K562 (cell line): ENCODE measurements around the gene DEGS2. TPM values are rescaled to one million over a fixed set of nuclear protein-coding genes. Genes with fewer than 3 reads are reported as not detected.

Experiments used
- ATAC-seq: fragments of 200-7000 bp; cut with Tn5 transposase; 3 replicates; pipeline ENCODE4 v1.9.1; 2020; ENCODE audit warnings: moderate library complexity
- BruUV-seq: library from RNA; stranded (reverse); fragments of 400-500 nt; replicated peaks from 2 replicates; lab custom pipeline; 2021; lab: Mats Ljungman, UMichigan
- CTCF ChIA-PET: fragments of 300-600 bp; formaldehyde crosslinking; extraction: SDS; loops from one replicate; lab custom pipeline; 2021; ENCODE audit warnings: low intra/inter-chr PET ratio; lab: Yijun Ruan, JAX
- POLR2A ChIA-PET: fragments of 300-600, 350-650 bp; sonication (Branson Sonifier 250); formaldehyde crosslinking; extraction: SDS; loops from one replicate; lab custom pipeline; 2021; ENCODE audit warnings: antibody characterized with exemption, inconsistent platforms; lab: Yijun Ruan, JAX
- DNase-seq, 4 experiments: peaks; one replicate each; pipeline versions ENCODE4 v3.0.0 to v3.0.0-alpha.2; 2011 to 2018; ENCODE audit warnings: low spot score in 3 of 4, mixed read lengths in 3 of 4; ENCODE audit errors: extremely low read depth in 1 of 4
- FAIRE-seq: peaks from 2 replicates; lab custom pipeline; 2011; peaks lifted over from hg19 to GRCh38; lab: Jason Lieb, UNC
- H2AFZ ChIP-seq: 2 replicates; pipeline ENCODE4 v1.6.0; 2011; ENCODE audit warnings: low read depth, low read length, control low read depth, inconsistent platforms
- H3K27ac ChIP-seq: fragments of 200-600 bp; 3 replicates; pipeline ENCODE4 v1.8.0; 2011; ENCODE audit warnings: low read depth, mild to moderate bottlenecking, control low read depth, inconsistent platforms, low read length, moderate library complexity, mixed read lengths; ENCODE audit errors: extremely low read depth
- H3K27me3 ChIP-seq, 2 experiments: fragments of 300-600 bp in 1 of 2; 2 replicates in 1 of 2; 3 replicates in 1 of 2; pipeline versions ENCODE4 v1.6.0 to v1.8.0; 2011; ENCODE audit warnings: inconsistent platforms in 2 of 2, low read length in 2 of 2, mild to moderate bottlenecking in 1 of 2, mixed read lengths in 1 of 2, moderate library complexity in 1 of 2; ENCODE audit not compliant: control insufficient read depth in 2 of 2, insufficient read depth in 2 of 2
- H3K36me3 ChIP-seq: fragments of 300-600 bp; 3 replicates; pipeline ENCODE4 v1.8.0; 2011; ENCODE audit warnings: mild to moderate bottlenecking, low read length, inconsistent platforms; ENCODE audit not compliant: control insufficient read depth, insufficient read depth
- H3K4me1 ChIP-seq, 2 experiments: fragments of 200-600 bp in 1 of 2; replicated peaks in 1 of 2; 2 replicates in 1 of 2; 3 replicates in 1 of 2; pipeline versions ENCODE4 v1.5.1 to v1.8.0; 2011; ENCODE audit warnings: inconsistent platforms in 2 of 2, low read length in 2 of 2, mild to moderate bottlenecking in 1 of 2, mixed read lengths in 1 of 2, moderate library complexity in 1 of 2; ENCODE audit not compliant: control insufficient read depth in 2 of 2, insufficient read depth in 2 of 2
- H3K4me2 ChIP-seq: 2 replicates; pipeline ENCODE4 v1.6.1; 2011; ENCODE audit warnings: low read length, control low read depth, inconsistent platforms, mixed read lengths; ENCODE audit not compliant: insufficient read depth
- H3K4me3 ChIP-seq: fragments of 200-600 bp; sonication (generic), shearing (Covaris generic); 2 replicates; pipeline ENCODE4 v1.5.1; 2016; ENCODE audit warnings: control low read depth, inconsistent platforms
- H3K79me2 ChIP-seq: fragments of 200-600 bp; 3 replicates; pipeline ENCODE4 v1.8.0; 2011; ENCODE audit warnings: low read length, inconsistent platforms; ENCODE audit not compliant: control insufficient read depth, insufficient read depth
- H3K9ac ChIP-seq, 2 experiments: 2 replicates each; pipeline versions ENCODE4 v1.6.0 to v1.6.1; 2011; ENCODE audit warnings: low read depth in 2 of 2, low read length in 2 of 2, control low read depth in 1 of 2, inconsistent platforms in 1 of 2, mild to moderate bottlenecking in 1 of 2, mixed read lengths in 1 of 2; ENCODE audit not compliant: insufficient read depth in 1 of 2
- H3K9me1 ChIP-seq: one replicate; pipeline ENCODE4 v1.6.0; 2011; ENCODE audit warnings: inconsistent platforms, mild to moderate bottlenecking, low read length, moderate library complexity; ENCODE audit not compliant: control insufficient read depth, insufficient read depth
- H3K9me3 ChIP-seq: replicated peaks from 2 replicates; pipeline ENCODE4 v1.5.1; 2011; ENCODE audit warnings: low read depth, low read length, inconsistent platforms; ENCODE audit not compliant: control insufficient read depth, insufficient read depth
- H4K20me1 ChIP-seq: replicated peaks from 2 replicates; pipeline ENCODE4 v1.6.1; 2011; ENCODE audit warnings: low read length, inconsistent platforms, mixed read lengths; ENCODE audit not compliant: control insufficient read depth, insufficient read depth
- EGR1 ChIP-seq: fragments of 450-650 bp; conservative IDR thresholded peaks from 2 replicates; pipeline ENCODE4 v1.6.1; 2017; ENCODE audit warnings: mild to moderate bottlenecking
- EP400 ChIP-seq: fragments of 450-650 bp; IDR thresholded peaks from 2 replicates; pipeline ENCODE4 v1.6.1; 2017; ENCODE audit warnings: antibody characterized with exemption, mild to moderate bottlenecking, moderate library complexity
- NKRF ChIP-seq: fragments of 450-650 bp; IDR thresholded peaks from 2 replicates; pipeline ENCODE4 v1.6.1; 2016; ENCODE audit warnings: borderline replicate concordance
- NR2C1 ChIP-seq, 2 experiments: fragments of 450-650 bp; IDR thresholded peaks; 2 replicates each; pipeline ENCODE4 v1.6.1; 2017; ENCODE audit warnings: mild to moderate bottlenecking in 2 of 2, antibody characterized with exemption in 1 of 2, inconsistent platforms in 1 of 2, missing compliant biosample characterization in 1 of 2, missing genetic modification characterization in 1 of 2
- SMARCA5 ChIP-seq: fragments of 450-650 bp; IDR thresholded peaks from 2 replicates; pipeline ENCODE4 v1.6.1; 2016
- ZEB2 ChIP-seq: fragments of 450-650 bp; IDR thresholded peaks from 2 replicates; pipeline ENCODE4 v1.6.1; 2016
- ZNF12 ChIP-seq: sonication (generic); formaldehyde crosslinking; IDR thresholded peaks from 2 replicates; pipeline ENCODE4 v1.4.0; 2020; ENCODE audit warnings: mild to moderate bottlenecking, missing genetic modification reagents
- ZNF282 ChIP-seq: sonication (generic); formaldehyde crosslinking; IDR thresholded peaks from 2 replicates; pipeline ENCODE4 v1.8.1; 2023; ENCODE audit warnings: missing genetic modification reagents
- WGBS: fragments of 100-300 bp; shearing (Covaris generic); methylation state at CpG from one replicate; pipeline ENCODE4 v1.1.6; 2016; ENCODE audit warnings: low coverage, mixed read lengths; ENCODE audit not compliant: insufficient coverage; ENCODE audit errors: missing lambda C conversion rate; 5-methylcytosine and 5-hydroxymethylcytosine counted together
- in situ Hi-C: fragments of 300-500 bp; cut with MboI; formaldehyde crosslinking; loops from 4 replicates; pipeline ENCODE4 v1.15.0; 2018; ENCODE audit warnings: inconsistent platforms, mixed read lengths
- intact Hi-C: fragments of 100-400 bp; cut with micrococcal nuclease; formaldehyde crosslinking; loops from 2 replicates; pipeline ENCODE4 v1.14.2; 2022
- polyA plus RNA-seq, 8 experiments: library from polyadenylated mRNA; depleted of rRNA in 4 of 8; stranded (reverse) in 5 of 8; unstranded in 3 of 8; fragments of >200 nt; fragmentation: Nextera tagmentation in 2 of 8; fragmentation: Illumina TruSeq in 1 of 8; extraction: Ambion mirVana in 2 of 8; extraction: Trizol in 1 of 8; gene quantifications; 2 replicates each; pipeline versions ENCODE4 v1.2.1 to v1.2.3, GENCODE V29; 2011 to 2014; ENCODE audit warnings: inconsistent platforms in 1 of 8, missing spikeins in 1 of 8
- total RNA-seq, 7 experiments: library from RNA; depleted of rRNA in 6 of 7; stranded (reverse); fragments of >200 nt in 6 of 7; fragmentation: Illumina TruSeq in 2 of 7; extraction: Trizol in 2 of 7; gene quantifications; 2 replicates each; pipeline versions ENCODE4 v1.2.1 to v1.2.3, GENCODE V29; 2011 to 2021; ENCODE audit warnings: low replicate concordance in 1 of 7
- TF ChIP-seq, protein P1 (sequence below): IDR thresholded peaks from 2 replicates; pipeline ENCODE4 v1.6.1; 2011; ENCODE audit warnings: borderline replicate concordance, low read depth, mild to moderate bottlenecking, moderate library complexity, low read length; ENCODE audit not compliant: insufficient read depth, poor library complexity, severe bottlenecking
- TF ChIP-seq, protein P2 (sequence below), 3 experiments: IDR thresholded peaks in 2 of 3; conservative IDR thresholded peaks in 1 of 3; 2 replicates each; pipeline ENCODE4 v1.5.1; 2011 to 2012; ENCODE audit warnings: low read length in 3 of 3, mild to moderate bottlenecking in 3 of 3, control low read depth in 2 of 3, improper control_type of control experiment in 1 of 3, inconsistent platforms in 1 of 3, low read depth in 1 of 3, mixed read lengths in 1 of 3, moderate library complexity in 1 of 3; ENCODE audit not compliant: insufficient read depth in 2 of 3

The DEGS2 gene
- total and polyA plus RNA-seq, 9 of the 15 experiments (the other 6 are each of a cell fraction or from before 2014, with no cell fraction given) = 0.22 to 2.9 (median 0.70) TPM

- Histone ChIP-seq H3K4me1 (peaks cover 15 to 17% of the 10 kb centered on the region in 2 experiments; a peak in 4 of 5 replicates), H4K20me1 (no peaks in the 10 kb centered on the region), H3K9me3 (no peaks in the 10 kb centered on the region), H2AFZ (peak overlapping the region; percentile 95), H3K4me2 (peak overlapping the region; percentile 74), H3K4me3 (peak overlapping the region; percentile 20; the same call in 1 of the 2 replicates), H3K9ac (peak overlapping the region; percentile 65 to 84), H3K36me3 (no peaks in the 10 kb centered on the region), H3K9me1 (no peaks in the 10 kb centered on the region), H3K79me2 (no peaks in the 10 kb centered on the region), H3K27me3 (no peaks in the 10 kb centered on the region), H3K27ac (peak overlapping the region; percentile 58)
- intact Hi-C loops (loop anchor here (1.0 to 5.0 kb wide), 6 partner anchors 44 to 221 kb away; partner anchors contain the start of genes WDR25 and YY1), in situ Hi-C loops (no loop called here)
- ChIA-PET POLR2A (interaction anchor here (0.6 to 1.8 kb wide), 3 partner anchors 22 to 167 kb away, joined by 3 to 7 read pairs (median 3); no protein-coding TSS in a partner anchor), CTCF (interaction anchor here (1.1 to 3.4 kb wide), 4 partner anchors 47 to 211 kb away, joined by 3 to 16 read pairs (median 10); no protein-coding TSS in a partner anchor)
- DNase-seq (peak; percentile 32 to 54 (median 40)), FAIRE-seq (no peak), ATAC-seq (peak; percentile 13)
- TF ChIP-seq ZEB2 (0 out of 2 replicates have a peak, but pooled peaks have one; percentile 5), NKRF (0 out of 2 replicates have a peak, but pooled peaks have one; percentile 25), SMARCA5 (peak; percentile 45; the same call in 1 of the 2 replicates), ZNF282 (CRISPR knock-in tag) (no peak), EGR1 (peak; percentile 30; the same call in 1 of the 2 replicates), NR2C1 (IDR thresholded peaks at IDR 0.05) (no peak), NR2C1 (tag; IDR thresholded peaks at IDR 0.05) (0 out of 2 replicates have a peak, but pooled peaks have one; percentile 12), ZNF12 (CRISPR knock-in tag) (no peak), EP400 (peak; percentile 49; the same call in 1 of the 2 replicates)
- TF ChIP-seq, protein P1, sequence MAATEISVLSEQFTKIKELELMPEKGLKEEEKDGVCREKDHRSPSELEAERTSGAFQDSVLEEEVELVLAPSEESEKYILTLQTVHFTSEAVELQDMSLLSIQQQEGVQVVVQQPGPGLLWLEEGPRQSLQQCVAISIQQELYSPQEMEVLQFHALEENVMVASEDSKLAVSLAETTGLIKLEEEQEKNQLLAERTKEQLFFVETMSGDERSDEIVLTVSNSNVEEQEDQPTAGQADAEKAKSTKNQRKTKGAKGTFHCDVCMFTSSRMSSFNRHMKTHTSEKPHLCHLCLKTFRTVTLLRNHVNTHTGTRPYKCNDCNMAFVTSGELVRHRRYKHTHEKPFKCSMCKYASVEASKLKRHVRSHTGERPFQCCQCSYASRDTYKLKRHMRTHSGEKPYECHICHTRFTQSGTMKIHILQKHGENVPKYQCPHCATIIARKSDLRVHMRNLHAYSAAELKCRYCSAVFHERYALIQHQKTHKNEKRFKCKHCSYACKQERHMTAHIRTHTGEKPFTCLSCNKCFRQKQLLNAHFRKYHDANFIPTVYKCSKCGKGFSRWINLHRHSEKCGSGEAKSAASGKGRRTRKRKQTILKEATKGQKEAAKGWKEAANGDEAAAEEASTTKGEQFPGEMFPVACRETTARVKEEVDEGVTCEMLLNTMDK = peak; percentile 17
- TF ChIP-seq, protein P2, sequence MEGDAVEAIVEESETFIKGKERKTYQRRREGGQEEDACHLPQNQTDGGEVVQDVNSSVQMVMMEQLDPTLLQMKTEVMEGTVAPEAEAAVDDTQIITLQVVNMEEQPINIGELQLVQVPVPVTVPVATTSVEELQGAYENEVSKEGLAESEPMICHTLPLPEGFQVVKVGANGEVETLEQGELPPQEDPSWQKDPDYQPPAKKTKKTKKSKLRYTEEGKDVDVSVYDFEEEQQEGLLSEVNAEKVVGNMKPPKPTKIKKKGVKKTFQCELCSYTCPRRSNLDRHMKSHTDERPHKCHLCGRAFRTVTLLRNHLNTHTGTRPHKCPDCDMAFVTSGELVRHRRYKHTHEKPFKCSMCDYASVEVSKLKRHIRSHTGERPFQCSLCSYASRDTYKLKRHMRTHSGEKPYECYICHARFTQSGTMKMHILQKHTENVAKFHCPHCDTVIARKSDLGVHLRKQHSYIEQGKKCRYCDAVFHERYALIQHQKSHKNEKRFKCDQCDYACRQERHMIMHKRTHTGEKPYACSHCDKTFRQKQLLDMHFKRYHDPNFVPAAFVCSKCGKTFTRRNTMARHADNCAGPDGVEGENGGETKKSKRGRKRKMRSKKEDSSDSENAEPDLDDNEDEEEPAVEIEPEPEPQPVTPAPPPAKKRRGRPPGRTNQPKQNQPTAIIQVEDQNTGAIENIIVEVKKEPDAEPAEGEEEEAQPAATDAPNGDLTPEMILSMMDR (IDR thresholded peaks at IDR 0.05 in 2 of 3, conservative IDR thresholded peaks at IDR 0.05 in 1 of 3; ENCODE audit: insufficient read depth in 2 of 3, low read depth in 1 of 3, low read length in 3 of 3) = peak in 2 of 3 experiments; percentile 46 to 64; a peak in 4 of 6 replicates
- no TSS peak for BruUV-seq
- WGBS = 42% methylated on average over 8 of the region's 12 CpGs
These were observed 34.2 kb upstream of the DEGS2 start for GRCh38 chr14:100193417-100194357.
